ENCODE measurements around the gene COL27A1. TPM values are rescaled to one million over a fixed set of nuclear protein-coding genes. Genes with fewer than 3 reads are reported as not detected.

Gene COL27A1
- total and polyA plus RNA-seq, 9 of the 15 experiments (the other 6 are each of a cell fraction or from before 2014, with no cell fraction given): 0.07 TPM; not detected in 8

- no peak for FAIRE-seq
- POLR2A ChIA-PET: interaction anchor here (0.6 kb wide), 2 partner anchors 211 to 286 kb away, joined by 3 to 4 read pairs; no protein-coding TSS in a partner anchor
Measured at GRCh38 chr9:114123031-114123977, 32.0 kb upstream of the COL27A1 start.

GRCh38 chr9:114124138-114124537, 31.2 kb upstream of the COL27A1 start:
- H4K20me1 ChIP-seq (replicated peaks; ENCODE audit: control insufficient read depth, insufficient read depth, low read length): no peaks in the 10 kb centered on the region
- FAIRE-seq: no peak
- no CpG with 5 or more reads among the region's 1 CpG for WGBS (ENCODE audit: insufficient coverage, low coverage, missing lambda C conversion rate)
- H3K27ac ChIP-seq (ENCODE audit: extremely low read depth, low read depth, low read length): no peak overlapping the region
- no peak overlapping the region for H3K9ac ChIP-seq (ENCODE audit: insufficient read depth in 1 of 2, low read depth in 2 of 2, low read length in 2 of 2)
- no peaks in the 10 kb centered on the region for H3K9me3 ChIP-seq (replicated peaks; ENCODE audit: control insufficient read depth, insufficient read depth, low read depth, low read length)
- intact Hi-C loops (cut with micrococcal nuclease): no loop called here
- no peaks in the 10 kb centered on the region for H3K36me3 ChIP-seq (ENCODE audit: control insufficient read depth, insufficient read depth, low read length)
- no peaks in the 10 kb centered on the region for H3K4me1 ChIP-seq (replicated peaks in 1 of 2; ENCODE audit: control insufficient read depth in 2 of 2, insufficient read depth in 2 of 2, low read length in 2 of 2)
- in situ Hi-C loops (cut with MboI): no loop called here
- BruUV-seq (replicated peaks): no TSS peak
- H3K9me1 ChIP-seq (ENCODE audit: control insufficient read depth, insufficient read depth, low read length): no peaks in the 10 kb centered on the region
- ChIA-PET CTCF (ENCODE audit: low intra/inter-chr PET ratio) (no interaction called here), POLR2A (no interaction called here)
- H3K27me3 ChIP-seq (ENCODE audit: control insufficient read depth in 2 of 2, insufficient read depth in 2 of 2, low read length in 2 of 2): peaks cover 0 to 23% of the 10 kb centered on the region in 2 experiments; a peak in 3 of 5 replicates
- no peak for DNase-seq (ENCODE audit: extremely low read depth in 1 of 4, low spot score in 3 of 4)
- no peak overlapping the region for H3K4me2 ChIP-seq (ENCODE audit: insufficient read depth, low read length)
- no peak overlapping the region for H3K4me3 ChIP-seq
- H3K79me2 ChIP-seq (ENCODE audit: control insufficient read depth, insufficient read depth, low read length): no peaks in the 10 kb centered on the region
- H2AFZ ChIP-seq (ENCODE audit: low read depth, low read length): no peak overlapping the region
- ATAC-seq: no peak
- no peak for TF ChIP-seq DIDO1 (tag; IDR thresholded peaks at IDR 0.05; ENCODE audit: low read depth)
- no peak for TF ChIP-seq ARID2 (IDR thresholded peaks at IDR 0.05)
- no peak for TF ChIP-seq KDM2B (CRISPR knock-in tag; IDR thresholded peaks at IDR 0.05)
- no peak for TF ChIP-seq ZNF512 (tag; IDR thresholded peaks at IDR 0.05)
- TF ChIP-seq HMGN3 (IDR thresholded peaks at IDR 0.05; ENCODE audit: borderline replicate concordance, extremely low read depth, insufficient read length, low read depth, low read length): no peak
- no peak for TF ChIP-seq CTCF (IDR thresholded peaks at IDR 0.05 in 2 of 3, conservative IDR thresholded peaks at IDR 0.05 in 1 of 3; ENCODE audit: insufficient read depth in 2 of 3, low read depth in 1 of 3, low read length in 3 of 3)
- TF ChIP-seq ZEB2 (IDR thresholded peaks at IDR 0.05): no peak

More at GRCh38 chr9:114123031-114123977, 32.0 kb upstream of the COL27A1 start:
- H3K4me2 ChIP-seq (ENCODE audit: insufficient read depth, low read length): no peak overlapping the region
- DNase-seq (ENCODE audit: extremely low read depth in 1 of 4, low spot score in 3 of 4) (no peak), ATAC-seq (no peak)
- H2AFZ ChIP-seq (ENCODE audit: low read depth, low read length): no peak overlapping the region
- H3K9me1 ChIP-seq (ENCODE audit: control insufficient read depth, insufficient read depth, low read length): no peaks in the 10 kb centered on the region
- no peak overlapping the region; a peak in 1 of 4 replicates for H3K9ac ChIP-seq (ENCODE audit: insufficient read depth in 1 of 2, low read depth in 2 of 2, low read length in 2 of 2)
- no peaks in the 10 kb centered on the region for H3K79me2 ChIP-seq (ENCODE audit: control insufficient read depth, insufficient read depth, low read length)
- H3K36me3 ChIP-seq (ENCODE audit: control insufficient read depth, insufficient read depth, low read length): no peaks in the 10 kb centered on the region
- intact Hi-C loops (cut with micrococcal nuclease): no loop called here
- TF ChIP-seq ZNF121 (CRISPR knock-in tag; conservative IDR thresholded peaks at IDR 0.05) (no peak), NFATC3 (IDR thresholded peaks at IDR 0.05) (no peak), JUNB (CRISPR knock-in tag; conservative IDR thresholded peaks at IDR 0.05) (no peak), TCFL5 (CRISPR knock-in tag; conservative IDR thresholded peaks at IDR 0.05) (no peak)
- H4K20me1 ChIP-seq (replicated peaks; ENCODE audit: control insufficient read depth, insufficient read depth, low read length): no peaks in the 10 kb centered on the region
- in situ Hi-C loops (cut with MboI): no loop called here
- no peak overlapping the region for H3K4me3 ChIP-seq
- H3K4me1 ChIP-seq (replicated peaks in 1 of 2; ENCODE audit: control insufficient read depth in 2 of 2, insufficient read depth in 2 of 2, low read length in 2 of 2): no peaks in the 10 kb centered on the region
- 2% methylated on average over 9 of the region's 9 CpGs for WGBS (ENCODE audit: insufficient coverage, low coverage, missing lambda C conversion rate)
- no peaks in the 10 kb centered on the region for H3K9me3 ChIP-seq (replicated peaks; ENCODE audit: control insufficient read depth, insufficient read depth, low read depth, low read length)
- peaks cover 4 to 31% of the 10 kb centered on the region in 2 experiments; a peak in 4 of 5 replicates for H3K27me3 ChIP-seq (ENCODE audit: control insufficient read depth in 2 of 2, insufficient read depth in 2 of 2, low read length in 2 of 2)
- CTCF ChIA-PET (ENCODE audit: low intra/inter-chr PET ratio): no interaction called here
- no TSS peak for BruUV-seq (replicated peaks)
- no peak overlapping the region for H3K27ac ChIP-seq (ENCODE audit: extremely low read depth, low read depth, low read length)

Measured in K562 (cell line).